PFSK-1 (cell line): ENCODE measurements around the gene MGAM2.

Experiments
- FOXP2 ChIP-seq: optimal IDR thresholded peaks from 2 replicates; pipeline ENCODE3; 2011; ENCODE audit warnings: borderline replicate concordance, control low read depth, inconsistent platforms; ENCODE audit not compliant: insufficient read depth; ENCODE audit errors: extremely low read length, extremely low read depth
- POLR2AphosphoS5 ChIP-seq: IDR thresholded peaks from 2 replicates; pipeline ENCODE4 v1.6.1; 2012; ENCODE audit warnings: low read depth, mild to moderate bottlenecking, control low read depth, low read length, moderate library complexity
- REST ChIP-seq, 2 experiments: IDR thresholded peaks; 2 replicates each; pipeline versions ENCODE4 v1.6.1 to v1.8.0; 2011 to 2012; ENCODE audit warnings: low read depth in 2 of 2, low read length in 2 of 2, control low read depth in 1 of 2, inconsistent platforms in 1 of 2, mild to moderate bottlenecking in 1 of 2, moderate library complexity in 1 of 2; ENCODE audit not compliant: insufficient read depth in 1 of 2
- SIN3A ChIP-seq: IDR thresholded peaks from 2 replicates; pipeline ENCODE4 v1.6.1; 2012; ENCODE audit warnings: mild to moderate bottlenecking, low read length, moderate library complexity, borderline replicate concordance; ENCODE audit not compliant: insufficient read depth
- TAF1 ChIP-seq: IDR thresholded peaks from 2 replicates; pipeline ENCODE4 v1.6.1; 2012; ENCODE audit warnings: low read length, control low read depth, borderline replicate concordance; ENCODE audit not compliant: insufficient read depth

MGAM2 gene

GRCh38 chr7:142174441-142174840 is 62.9 kb downstream of the MGAM2 start:
- no peak for TF ChIP-seq TAF1
- no peak for TF ChIP-seq FOXP2
- no peak for TF ChIP-seq SIN3A

GRCh38 chr7:142175594-142175993 is 64.1 kb downstream of the MGAM2 start:
- TF ChIP-seq SIN3A (no peak), FOXP2 (no peak), TAF1 (no peak), REST (IDR thresholded peaks at IDR 0.05; ENCODE audit: insufficient read depth in 1 of 2, low read depth in 2 of 2, low read length in 2 of 2) (no peak), POLR2AphosphoS5 (no peak)

- TF ChIP-seq FOXP2 = no peak
- TF ChIP-seq REST (IDR thresholded peaks at IDR 0.05; ENCODE audit: insufficient read depth in 1 of 2, low read depth in 2 of 2, low read length in 2 of 2) = no peak
- no peak for TF ChIP-seq TAF1
- no peak for TF ChIP-seq POLR2AphosphoS5
- TF ChIP-seq SIN3A = no peak
These were observed 65.4 kb downstream of the MGAM2 start for GRCh38 chr7:142176901-142177300.

- no peak for TF ChIP-seq SIN3A
These were observed 66.4 kb downstream of the MGAM2 start for GRCh38 chr7:142177869-142178268.

- no peak for TF ChIP-seq TAF1
- TF ChIP-seq SIN3A = no peak
- TF ChIP-seq REST (IDR thresholded peaks at IDR 0.05; ENCODE audit: insufficient read depth in 1 of 2, low read depth in 2 of 2, low read length in 2 of 2) = no peak
- TF ChIP-seq POLR2AphosphoS5 = no peak
- no peak for TF ChIP-seq FOXP2
These were observed 68.9 kb downstream of the MGAM2 start for GRCh38 chr7:142180426-142180825.

- TF ChIP-seq POLR2AphosphoS5 = no peak
- TF ChIP-seq SIN3A = no peak
- no peak for TF ChIP-seq TAF1
- no peak for TF ChIP-seq REST (IDR thresholded peaks at IDR 0.05; ENCODE audit: insufficient read depth in 1 of 2, low read depth in 2 of 2, low read length in 2 of 2)
- no peak for TF ChIP-seq FOXP2
These were observed 69.7 kb downstream of the MGAM2 start for GRCh38 chr7:142181211-142181610.
